NOMO-1 (cell line): ENCODE data around the gene MAP4K2.
A peak's percentile ranks its signal among the peaks of the same experiment; 100 is the strongest.

Experiments used
- DNase-seq, 2 experiments: peaks; one replicate each; lab custom pipeline; 2025; ENCODE audit not compliant: unreplicated experiment in 2 of 2; lab: John Stamatoyannopoulos, UW

Gene MAP4K2

GRCh38 chr11:64794526-64794925 is 8.5 kb downstream of the MAP4K2 start:
- no peak for DNase-seq

- DNase-seq = no peak
Measured at GRCh38 chr11:64793271-64794160, 9.5 kb downstream of the MAP4K2 start.

- DNase-seq = no peak
Measured at GRCh38 chr11:64792482-64792881, 10.5 kb downstream of the MAP4K2 start.

GRCh38 chr11:64791781-64792291 is 11.2 kb downstream of the MAP4K2 start:
- DNase-seq = no peak

GRCh38 chr11:64790205-64791095 is 12.6 kb downstream of the MAP4K2 start:
- DNase-seq = no peak

- DNase-seq = no peak
Measured at GRCh38 chr11:64789331-64790204, 13.4 kb downstream of the MAP4K2 start.

- no peak for DNase-seq
Measured at GRCh38 chr11:64788321-64789215, 14.4 kb downstream of the MAP4K2 start.

- peak; percentile 30 to 44 for DNase-seq
Measured at GRCh38 chr11:64787526-64788320, 15.3 kb downstream of the MAP4K2 start.

- DNase-seq = no peak
Measured at GRCh38 chr11:64786308-64786707, 16.7 kb downstream of the MAP4K2 start.

- no peak for DNase-seq
Measured at GRCh38 chr11:64784813-64785581, 18.0 kb downstream of the MAP4K2 start.

- peak; percentile 99 to 100 for DNase-seq
Measured at GRCh38 chr11:64778473-64779298, 24.3 kb downstream of the MAP4K2 start, which contains the start of gene SF1. TSS of gene SF1 (minus strand) at chr11:64778542. CDS start at chr11:64778392, 150 bp downstream.

GRCh38 chr11:64778223-64778472 is 24.9 kb downstream of the MAP4K2 start:
- no peak for DNase-seq

- DNase-seq = peak; percentile 70 to 83
Measured at GRCh38 chr11:64777449-64778222, 25.4 kb downstream of the MAP4K2 start.

GRCh38 chr11:64776875-64777274 is 26.1 kb downstream of the MAP4K2 start:
- no peak for DNase-seq

- DNase-seq = no peak
Measured at GRCh38 chr11:64776425-64776824, 26.6 kb downstream of the MAP4K2 start.

GRCh38 chr11:64774144-64774543 is 28.9 kb downstream of the MAP4K2 start:
- no peak for DNase-seq
